ENCODE data around the gene MIOX. TPM values are rescaled to one million over a fixed set of nuclear protein-coding genes. Genes with fewer than 3 reads are reported as not detected.

The MIOX gene
- total RNA-seq, 4 donors from 2014 or later: not detected

DNA sequence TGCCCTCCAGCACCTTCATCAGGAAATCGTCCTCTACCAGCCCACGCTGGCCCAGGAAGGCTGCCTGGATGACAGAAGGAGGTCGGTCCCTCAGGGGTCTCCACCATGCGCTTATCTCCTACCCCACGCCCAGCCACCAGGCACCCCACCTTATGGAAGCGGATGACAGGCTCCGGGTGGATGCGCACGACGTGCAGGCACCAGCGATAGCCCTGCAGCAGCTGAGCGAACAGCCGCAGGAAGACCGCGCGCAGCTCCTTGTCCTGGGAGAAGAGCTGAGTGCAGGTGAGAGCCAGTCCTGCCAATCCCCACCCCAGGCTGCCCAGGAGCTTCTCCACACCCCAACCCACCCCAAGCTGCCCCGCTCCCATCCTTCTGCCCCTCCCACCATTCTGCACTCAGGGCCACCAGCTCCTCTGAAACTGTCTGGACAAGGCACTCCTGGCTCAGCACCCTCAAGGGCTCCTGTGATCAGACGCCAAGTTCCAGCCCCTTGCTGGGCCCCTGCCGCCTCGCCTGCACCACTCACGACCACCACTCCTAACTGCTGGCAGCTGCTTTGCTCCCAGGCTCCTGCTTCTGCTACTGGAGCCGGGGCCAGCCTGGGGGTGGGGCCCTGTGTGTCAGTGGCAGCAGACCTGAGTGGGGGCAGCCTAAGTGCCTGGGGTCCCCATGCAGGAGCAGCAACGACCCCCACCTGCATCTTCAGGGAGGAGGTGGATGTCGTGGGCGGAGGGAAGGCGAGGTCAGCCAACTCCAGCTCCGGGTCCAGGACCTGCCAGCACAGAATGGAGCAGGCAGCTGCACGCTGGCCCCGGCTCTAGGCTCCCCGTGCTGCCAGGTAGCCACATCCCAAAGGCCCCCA, 21.4 kb upstream of the MIOX start:
- TF ChIP-seq, protein P1, sequence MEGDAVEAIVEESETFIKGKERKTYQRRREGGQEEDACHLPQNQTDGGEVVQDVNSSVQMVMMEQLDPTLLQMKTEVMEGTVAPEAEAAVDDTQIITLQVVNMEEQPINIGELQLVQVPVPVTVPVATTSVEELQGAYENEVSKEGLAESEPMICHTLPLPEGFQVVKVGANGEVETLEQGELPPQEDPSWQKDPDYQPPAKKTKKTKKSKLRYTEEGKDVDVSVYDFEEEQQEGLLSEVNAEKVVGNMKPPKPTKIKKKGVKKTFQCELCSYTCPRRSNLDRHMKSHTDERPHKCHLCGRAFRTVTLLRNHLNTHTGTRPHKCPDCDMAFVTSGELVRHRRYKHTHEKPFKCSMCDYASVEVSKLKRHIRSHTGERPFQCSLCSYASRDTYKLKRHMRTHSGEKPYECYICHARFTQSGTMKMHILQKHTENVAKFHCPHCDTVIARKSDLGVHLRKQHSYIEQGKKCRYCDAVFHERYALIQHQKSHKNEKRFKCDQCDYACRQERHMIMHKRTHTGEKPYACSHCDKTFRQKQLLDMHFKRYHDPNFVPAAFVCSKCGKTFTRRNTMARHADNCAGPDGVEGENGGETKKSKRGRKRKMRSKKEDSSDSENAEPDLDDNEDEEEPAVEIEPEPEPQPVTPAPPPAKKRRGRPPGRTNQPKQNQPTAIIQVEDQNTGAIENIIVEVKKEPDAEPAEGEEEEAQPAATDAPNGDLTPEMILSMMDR (IDR thresholded peaks at IDR 0.05): no peak
- no peak for TF ChIP-seq POLR2A (IDR thresholded peaks at IDR 0.05)
- peaks cover 66 to 84% (median 76%) of the 10 kb centered on the region in 3 donors for H3K36me3 ChIP-seq
- H3K4me1 ChIP-seq: peaks cover 25 to 47% (median 27%) of the 10 kb centered on the region in 3 donors
- H3K4me3 ChIP-seq: no peak overlapping the region
- no peak overlapping the region for H3K27ac ChIP-seq
- intact Hi-C loops (cut with DNase I): no loop called here
- DNase-seq: no peak
- H3K27me3 ChIP-seq: no peaks in the 10 kb centered on the region
- WGBS, 2 donors: 78% methylated on average over 8 of the region's 30 CpGs; no CpG with 5 or more reads in 1 of the 2 donors
- H3K9me3 ChIP-seq: no peaks in the 10 kb centered on the region

DNA sequence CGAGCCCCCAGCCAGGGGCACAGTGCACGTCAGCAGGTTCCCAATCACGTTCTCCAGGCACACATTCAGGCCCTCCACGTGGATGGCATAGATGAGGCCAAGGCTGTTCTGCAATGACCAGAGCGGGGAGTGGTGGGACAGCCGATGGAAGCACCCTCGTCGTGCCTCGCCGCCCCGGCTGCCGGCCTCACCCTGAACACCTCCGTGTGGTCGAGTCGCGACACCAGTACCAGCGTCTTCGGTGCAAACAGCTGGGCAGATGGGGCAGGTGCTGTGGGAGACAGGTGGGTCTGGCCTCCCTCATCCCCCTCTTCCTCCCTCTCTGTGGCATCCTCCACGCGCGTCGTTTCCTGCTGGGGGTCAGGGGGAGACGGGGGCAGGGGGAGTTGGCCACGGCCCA, 19.3 kb upstream of the MIOX start:
- Histone ChIP-seq H3K4me1 (peaks cover 33 to 47% (median 34%) of the 10 kb centered on the region in 3 donors), H3K36me3 (peaks cover 48 to 63% (median 58%) of the 10 kb centered on the region in 3 donors), H3K27ac (no peak overlapping the region), H3K27me3 (no peaks in the 10 kb centered on the region), H3K9me3 (no peaks in the 10 kb centered on the region), H3K4me3 (no peak overlapping the region)
- intact Hi-C loops (cut with DNase I): no loop called here
- no peak for TF ChIP-seq POLR2A (IDR thresholded peaks at IDR 0.05)
- TF ChIP-seq, protein P1 (IDR thresholded peaks at IDR 0.05): no peak
- no peak for DNase-seq
- 83 to 91% methylated on average over 14 to 16 of the region's 24 CpGs for WGBS, 2 donors

DNA sequence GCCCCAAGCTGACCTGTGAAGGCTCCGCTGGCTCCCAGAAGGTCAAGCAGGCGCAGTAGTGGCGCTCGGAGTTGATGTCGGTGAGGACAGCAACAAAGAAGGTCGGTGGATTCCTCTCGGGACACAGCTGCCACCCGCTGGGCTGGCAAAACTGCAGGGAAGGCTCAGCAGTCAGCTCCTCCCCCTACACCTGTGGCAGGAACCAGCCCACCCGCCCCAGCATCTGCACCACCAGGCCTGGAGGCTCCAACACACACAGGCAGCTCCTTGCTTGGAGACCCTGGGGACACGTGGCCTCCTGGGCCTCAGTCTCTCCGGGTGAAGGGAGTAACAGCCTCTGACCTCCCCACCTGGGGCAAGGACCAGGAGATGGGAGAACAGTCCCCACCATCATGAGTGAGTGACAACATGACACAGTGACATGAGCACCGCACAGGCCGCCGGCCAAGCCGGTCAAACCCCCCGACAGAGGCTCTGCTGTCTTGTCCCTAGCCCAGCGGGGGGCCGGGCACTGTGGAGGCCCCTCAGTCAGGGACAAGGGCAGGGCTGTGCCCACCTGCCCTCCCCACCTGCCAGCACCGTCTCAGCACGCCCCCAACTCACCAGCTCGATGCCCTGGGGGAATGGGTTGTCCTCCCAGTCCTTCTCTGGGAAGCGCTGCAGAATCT, 18.8 kb upstream of the MIOX start:
- intact Hi-C loops (cut with DNase I): no loop called here
- no peak for TF ChIP-seq POLR2A (IDR thresholded peaks at IDR 0.05)
- TF ChIP-seq, protein P1 (IDR thresholded peaks at IDR 0.05): no peak
- H3K36me3 ChIP-seq: peaks cover 43 to 58% (median 53%) of the 10 kb centered on the region in 3 donors
- no peaks in the 10 kb centered on the region for H3K9me3 ChIP-seq
- no CpG with 5 or more reads among the region's 22 CpGs for WGBS, 2 donors
- H3K27ac ChIP-seq: peak overlapping the region in 1 of 4 donors; percentile 91
- no peaks in the 10 kb centered on the region for H3K27me3 ChIP-seq
- H3K4me3 ChIP-seq: no peak overlapping the region
- no peak for DNase-seq
- peaks cover 39 to 50% (median 39%) of the 10 kb centered on the region in 3 donors for H3K4me1 ChIP-seq

DNA sequence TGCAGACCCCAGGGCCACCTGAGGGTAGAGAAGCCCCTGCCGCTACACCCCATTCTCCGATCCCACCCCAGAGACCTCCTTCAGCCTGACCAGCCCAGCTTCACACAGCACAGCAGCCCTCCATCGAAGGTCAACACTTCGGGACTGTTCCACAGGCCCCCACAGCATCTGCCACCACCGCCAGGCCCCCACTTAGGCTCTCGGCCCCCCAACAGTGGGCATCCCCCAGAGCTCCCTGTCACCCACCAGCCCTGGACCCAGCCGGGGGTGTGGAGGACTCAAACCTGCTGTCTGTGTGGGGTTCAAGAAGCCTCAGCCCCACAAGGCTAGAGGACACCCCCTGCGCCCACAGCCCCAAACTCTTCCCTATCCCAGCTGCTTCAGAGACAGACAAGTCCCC, 18.0 kb upstream of the MIOX start:
- H3K36me3 ChIP-seq: peaks cover 40 to 50% (median 45%) of the 10 kb centered on the region in 3 donors
- no peak overlapping the region for H3K4me3 ChIP-seq
- no peaks in the 10 kb centered on the region for H3K27me3 ChIP-seq
- TF ChIP-seq, protein P1 (IDR thresholded peaks at IDR 0.05): no peak
- no peak for TF ChIP-seq POLR2A (IDR thresholded peaks at IDR 0.05)
- peaks cover 46 to 57% (median 47%) of the 10 kb centered on the region in 3 donors for H3K4me1 ChIP-seq
- no peaks in the 10 kb centered on the region for H3K9me3 ChIP-seq
- peak overlapping the region; percentile 72 to 91 (median 80) for H3K27ac ChIP-seq
- DNase-seq: no peak
- intact Hi-C loops (cut with DNase I): no loop called here
- WGBS, 2 donors: 80% methylated on average over 1 of the region's 8 CpGs; no CpG with 5 or more reads in 1 of the 2 donors
